Thoracic aorta (tissue), 2 donors: ENCODE results near the gene MAP4. TPM values are rescaled to one million over a fixed set of nuclear protein-coding genes. Genes with fewer than 3 reads are reported as not detected.
A peak's percentile ranks its signal among the peaks of the same experiment; 100 is the strongest.
"Not testable (repeated sequence)": the region's sequence is repeated elsewhere in the genome, so short reads cannot be mapped to it uniquely, and the experiment has no call there.

Source experiments
- ATAC-seq: fragments of 150-250 bp; one replicate; pipeline ENCODE4 v1.8.0; 2017; ENCODE audit warnings: low read depth; ENCODE audit not compliant: insufficient number of reproducible peaks, low FRiP score
- DNase-seq: peaks from one replicate; pipeline ENCODE4 v3.0.0-alpha.2; 2020; ENCODE audit warnings: low spot score
- H3K27ac ChIP-seq, 2 donors: fragments of 200-600 bp; sonication (generic); 1 replicate in 1 of 2; 2 replicates in 1 of 2; pipeline ENCODE4 v1.5.1; 2016; ENCODE audit warnings: mild to moderate bottlenecking in 2 of 2, moderate library complexity in 2 of 2
- H3K27me3 ChIP-seq: fragments of 200-600 bp; sonication (generic); replicated peaks from 2 replicates; pipeline ENCODE4 v1.6.0; 2016; ENCODE audit warnings: mild to moderate bottlenecking; ENCODE audit not compliant: insufficient read depth
- H3K36me3 ChIP-seq: fragments of 200-600 bp; sonication (generic); one replicate; pipeline ENCODE4 v1.5.1; 2016
- H3K4me1 ChIP-seq, 2 donors: fragments of 200-600 bp; sonication (generic); 1 replicate in 1 of 2; 2 replicates in 1 of 2; pipeline versions ENCODE4 v1.5.1 to v1.6.0; 2016; ENCODE audit warnings: low read depth in 2 of 2, mild to moderate bottlenecking in 1 of 2; ENCODE audit not compliant: control insufficient read depth in 1 of 2
- H3K4me3 ChIP-seq: fragments of 200-600 bp; sonication (generic); 2 replicates; pipeline ENCODE4 v1.5.1; 2016; ENCODE audit warnings: mild to moderate bottlenecking
- H3K9me3 ChIP-seq: fragments of 200-600 bp; sonication (generic); 2 replicates; pipeline ENCODE4 v1.5.1; 2016
- total RNA-seq, 2 donors: library from RNA; depleted of rRNA; stranded (reverse); fragments of >200 nt; gene quantifications; one replicate each; pipeline versions ENCODE4 v1.1.0 to v1.2.3, GENCODE V29; 2016
- TF ChIP-seq, protein P1 (sequence below): fragments of 200-600 bp; sonication (generic); IDR thresholded peaks from one replicate; pipeline ENCODE4 v1.5.1; 2019; ENCODE audit warnings: antibody characterized with exemption

MAP4 gene, protein sequence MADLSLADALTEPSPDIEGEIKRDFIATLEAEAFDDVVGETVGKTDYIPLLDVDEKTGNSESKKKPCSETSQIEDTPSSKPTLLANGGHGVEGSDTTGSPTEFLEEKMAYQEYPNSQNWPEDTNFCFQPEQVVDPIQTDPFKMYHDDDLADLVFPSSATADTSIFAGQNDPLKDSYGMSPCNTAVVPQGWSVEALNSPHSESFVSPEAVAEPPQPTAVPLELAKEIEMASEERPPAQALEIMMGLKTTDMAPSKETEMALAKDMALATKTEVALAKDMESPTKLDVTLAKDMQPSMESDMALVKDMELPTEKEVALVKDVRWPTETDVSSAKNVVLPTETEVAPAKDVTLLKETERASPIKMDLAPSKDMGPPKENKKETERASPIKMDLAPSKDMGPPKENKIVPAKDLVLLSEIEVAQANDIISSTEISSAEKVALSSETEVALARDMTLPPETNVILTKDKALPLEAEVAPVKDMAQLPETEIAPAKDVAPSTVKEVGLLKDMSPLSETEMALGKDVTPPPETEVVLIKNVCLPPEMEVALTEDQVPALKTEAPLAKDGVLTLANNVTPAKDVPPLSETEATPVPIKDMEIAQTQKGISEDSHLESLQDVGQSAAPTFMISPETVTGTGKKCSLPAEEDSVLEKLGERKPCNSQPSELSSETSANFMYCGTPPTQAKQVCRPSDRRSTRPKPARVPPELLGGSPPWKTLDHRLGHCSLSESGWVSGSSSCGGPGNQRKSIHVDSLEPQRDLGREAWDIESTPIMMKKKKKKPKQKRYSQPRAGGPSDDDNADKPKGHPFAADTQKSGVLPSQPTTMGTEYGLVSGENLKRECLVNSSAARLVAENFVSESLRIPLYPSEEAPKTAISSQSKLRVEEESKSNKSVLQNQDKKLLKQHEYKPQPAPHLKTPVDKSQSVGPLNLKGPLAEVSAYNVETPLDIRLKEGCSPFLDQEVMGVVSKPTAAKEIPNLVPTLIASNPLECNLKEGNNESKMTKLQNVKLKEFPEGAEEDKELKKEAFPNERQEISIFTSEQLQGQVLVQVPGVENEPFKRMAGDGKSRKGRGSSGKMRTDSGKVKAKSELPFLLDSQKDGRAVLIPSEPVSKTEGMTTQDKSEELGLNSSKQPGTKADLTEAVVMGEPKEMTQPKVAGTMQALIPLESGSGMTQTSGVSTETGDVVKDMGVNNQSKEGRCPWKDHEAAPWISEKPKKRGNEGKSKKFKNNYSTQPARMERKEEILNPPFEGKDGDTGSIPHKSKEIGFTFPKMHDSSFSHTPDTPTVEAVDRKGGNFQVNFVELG (N-terminal part only)
- 100 to 1,000 TPM; 252 to 264 TPM for total RNA-seq

GRCh38 chr3:48016301-48016973 lies at the start of gene MAP4:
TSS of gene MAP4 (minus strand) at chr3:48016416. CDS start at chr3:47998860, 17,556 bp downstream.
- TF ChIP-seq, protein P1, sequence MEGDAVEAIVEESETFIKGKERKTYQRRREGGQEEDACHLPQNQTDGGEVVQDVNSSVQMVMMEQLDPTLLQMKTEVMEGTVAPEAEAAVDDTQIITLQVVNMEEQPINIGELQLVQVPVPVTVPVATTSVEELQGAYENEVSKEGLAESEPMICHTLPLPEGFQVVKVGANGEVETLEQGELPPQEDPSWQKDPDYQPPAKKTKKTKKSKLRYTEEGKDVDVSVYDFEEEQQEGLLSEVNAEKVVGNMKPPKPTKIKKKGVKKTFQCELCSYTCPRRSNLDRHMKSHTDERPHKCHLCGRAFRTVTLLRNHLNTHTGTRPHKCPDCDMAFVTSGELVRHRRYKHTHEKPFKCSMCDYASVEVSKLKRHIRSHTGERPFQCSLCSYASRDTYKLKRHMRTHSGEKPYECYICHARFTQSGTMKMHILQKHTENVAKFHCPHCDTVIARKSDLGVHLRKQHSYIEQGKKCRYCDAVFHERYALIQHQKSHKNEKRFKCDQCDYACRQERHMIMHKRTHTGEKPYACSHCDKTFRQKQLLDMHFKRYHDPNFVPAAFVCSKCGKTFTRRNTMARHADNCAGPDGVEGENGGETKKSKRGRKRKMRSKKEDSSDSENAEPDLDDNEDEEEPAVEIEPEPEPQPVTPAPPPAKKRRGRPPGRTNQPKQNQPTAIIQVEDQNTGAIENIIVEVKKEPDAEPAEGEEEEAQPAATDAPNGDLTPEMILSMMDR: no peak
- Histone ChIP-seq H3K36me3 (no peaks in the 10 kb centered on the region), H3K9me3 (no peaks in the 10 kb centered on the region), H3K27ac (peak within 1 kb of the TSS; percentile 85 to 90), H3K4me1 (peaks cover 61 to 78% of the 10 kb centered on the region in 2 donors), H3K27me3 (no peaks in the 10 kb centered on the region), H3K4me3 (peak within 1 kb of the TSS; percentile 10)
- DNase-seq: no peak
- ATAC-seq: no peak

DNA sequence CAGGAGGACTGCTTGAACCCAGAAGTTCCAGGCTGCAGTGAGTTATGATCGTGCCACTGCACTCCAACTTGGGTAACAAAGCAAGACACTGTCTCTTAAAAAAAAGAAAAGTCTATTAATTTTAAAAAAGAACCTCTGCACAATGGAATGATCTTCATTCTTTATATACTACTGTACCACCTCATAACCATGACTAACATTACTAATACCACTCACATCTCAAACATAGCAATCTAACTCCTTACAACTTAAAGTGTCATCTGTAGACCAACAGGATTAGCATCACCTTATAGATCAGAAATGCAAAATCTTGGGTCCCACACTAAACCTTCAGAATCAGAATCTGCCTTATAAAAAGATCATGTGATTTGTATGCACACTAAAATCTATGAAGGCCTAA lies 48.8 kb upstream of the MAP4 start:
- TF ChIP-seq, protein P1: no peak
- DNase-seq (no peak), ATAC-seq (no peak)
- Histone ChIP-seq H3K36me3 (no peaks in the 10 kb centered on the region), H3K27ac (no peak overlapping the region), H3K4me1 (peaks cover 26 to 73% of the 10 kb centered on the region in 2 donors), H3K9me3 (no peaks in the 10 kb centered on the region), H3K4me3 (no peak overlapping the region), H3K27me3 (no peaks in the 10 kb centered on the region)

- no peak overlapping the region for H3K27ac ChIP-seq
- no peak overlapping the region for H3K4me3 ChIP-seq
- H3K9me3 ChIP-seq: no peaks in the 10 kb centered on the region
- ATAC-seq: no peak
- TF ChIP-seq, protein P1: no peak
- no peaks in the 10 kb centered on the region for H3K36me3 ChIP-seq
- no peaks in the 10 kb centered on the region for H3K27me3 ChIP-seq
- no peak for DNase-seq
- peaks cover 23 to 74% of the 10 kb centered on the region in 2 donors for H3K4me1 ChIP-seq
Observed at GRCh38 chr3:48064292-48064829, 48.1 kb upstream of the MAP4 start.

GRCh38 chr3:48061586-48061985 lies 45.4 kb upstream of the MAP4 start:
- H3K36me3 ChIP-seq, H3K27ac ChIP-seq, DNase-seq, H3K27me3 ChIP-seq, H3K4me3 ChIP-seq, ATAC-seq, H3K9me3 ChIP-seq: not testable (repeated sequence)
- peaks cover 26 to 66% of the 10 kb centered on the region in 2 donors for H3K4me1 ChIP-seq

DNA sequence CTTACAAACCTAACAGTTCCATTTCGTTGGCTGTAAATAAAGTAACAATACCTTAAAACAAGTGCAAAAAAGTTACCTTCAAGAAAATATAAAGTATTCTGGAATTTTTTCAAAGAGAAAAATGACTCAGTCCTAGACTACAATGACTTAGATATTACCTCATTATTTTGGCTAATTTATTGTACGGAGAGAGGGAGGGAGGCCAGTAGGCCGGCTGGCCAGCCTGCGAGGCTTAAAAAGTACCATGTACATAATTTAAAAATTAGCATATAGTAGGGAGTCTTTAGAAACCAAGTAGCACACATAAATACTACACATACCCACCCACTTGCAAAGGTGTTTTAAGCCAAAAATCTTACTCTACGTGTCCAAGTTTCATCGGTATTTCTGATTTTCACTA lies 41.9 kb upstream of the MAP4 start:
- peaks cover 18 to 41% of the 10 kb centered on the region in 2 donors for H3K4me1 ChIP-seq
- H3K9me3 ChIP-seq: no peaks in the 10 kb centered on the region
- ATAC-seq: no peak
- TF ChIP-seq, protein P1: no peak
- H3K4me3 ChIP-seq: peak overlapping the region; percentile 52
- H3K36me3 ChIP-seq: peaks cover 4% of the 10 kb centered on the region
- no peak for DNase-seq
- H3K27ac ChIP-seq: no peak overlapping the region
- H3K27me3 ChIP-seq: no peaks in the 10 kb centered on the region
